Gastrocnemius medialis (tissue), 4 donors: ENCODE data around the gene ADH6. TPM values are rescaled to one million over a fixed set of nuclear protein-coding genes. Genes with fewer than 3 reads are reported as not detected.

ENCODE experiments used
- ATAC-seq, 2 donors: fragments of 150-250 bp; one replicate each; pipeline ENCODE4 v1.9.1; 2016
- DNase-seq, 2 donors: peaks; one replicate each; pipeline ENCODE4 v3.0.0-alpha.2; 2019
- H3K27ac ChIP-seq, 4 donors: fragments of 200-600 bp; sonication (generic); 1 replicate in 1 of 4; 2 replicates in 3 of 4; pipeline ENCODE4 v1.5.1; 2016 to 2018; ENCODE audit warnings: mild to moderate bottlenecking in 2 of 4, moderate library complexity in 1 of 4
- H3K27me3 ChIP-seq, 3 donors: fragments of 200-600 bp; sonication (generic) in 2 of 3; 1 replicate in 1 of 3; 2 replicates in 2 of 3; pipeline versions ENCODE4 v1.5.1 to v1.6.0; 2016 to 2019; ENCODE audit warnings: mild to moderate bottlenecking in 1 of 3, moderate library complexity in 1 of 3
- H3K36me3 ChIP-seq, 2 donors: fragments of 200-600 bp; sonication (generic) in 1 of 2; one replicate each; pipeline ENCODE4 v1.5.1; 2017 to 2018
- H3K4me1 ChIP-seq, 2 donors: fragments of 200-600 bp; sonication (generic) in 1 of 2; one replicate each; pipeline ENCODE4 v1.5.1; 2016 to 2017; ENCODE audit warnings: mild to moderate bottlenecking in 2 of 2
- H3K4me3 ChIP-seq, 4 donors: fragments of 200-600 bp; sonication (generic) in 3 of 4; 1 replicate in 1 of 4; 2 replicates in 3 of 4; pipeline ENCODE4 v1.5.1; 2016 to 2019; ENCODE audit warnings: mild to moderate bottlenecking in 2 of 4
- H3K9me3 ChIP-seq, 3 donors: fragments of 200-600 bp; sonication (generic) in 2 of 3; 1 replicate in 1 of 3; 2 replicates in 2 of 3; pipeline ENCODE4 v1.5.1; 2016 to 2019
- CTCF ChIP-seq, 5 experiments: fragments of 450-650 bp in 3 of 5; fragments of 200-600 bp in 2 of 5; sonication (generic) in 2 of 5; IDR thresholded peaks in 4 of 5; conservative IDR thresholded peaks in 1 of 5; 1 replicate in 4 of 5; 2 replicates in 1 of 5; pipeline ENCODE4 v1.5.1; 2016 to 2019; ENCODE audit warnings: antibody characterized with exemption in 5 of 5, mild to moderate bottlenecking in 3 of 5, moderate library complexity in 3 of 5
- POLR2A ChIP-seq, 2 donors: fragments of 450-650 bp; IDR thresholded peaks; one replicate each; pipeline ENCODE4 v1.6.1; 2017; ENCODE audit warnings: antibody characterized with exemption in 2 of 2, mild to moderate bottlenecking in 2 of 2, moderate library complexity in 2 of 2
- in situ Hi-C, 4 donors: fragments of 200-750 bp; cut with MboI; loops; one replicate each; pipeline versions ENCODE4 v1.15.0 to v1.8.0; 2017; ENCODE audit warnings: low sequenced_read_pairs in 4 of 4
- intact Hi-C: fragments of 100-400 bp; cut with DNase I; formaldehyde crosslinking; loops from one replicate; pipeline ENCODE4 v1.15.1; 2023; ENCODE audit warnings: low total_unique reads
- total RNA-seq, 4 donors: library from RNA; depleted of rRNA; stranded (reverse); fragments of >200 nt; gene quantifications; one replicate each; pipeline versions ENCODE4 v1.1.0 to v1.2.3, GENCODE V29; 2016

Gene ADH6
- total RNA-seq, 4 donors from 2014 or later: 0.16 to 0.49 TPM; not detected in 2

- H3K27ac ChIP-seq: no peak overlapping the region
- H3K4me1 ChIP-seq: no peaks in the 10 kb centered on the region
- no peak overlapping the region for H3K4me3 ChIP-seq
- in situ Hi-C loops (loop anchor here in 1 of 4 donors (10.0 kb wide), 1 partner anchor 197 kb away; no protein-coding TSS in a partner anchor), intact Hi-C loops (no loop called here)
- no peaks in the 10 kb centered on the region for H3K27me3 ChIP-seq
- no peak for DNase-seq
- no peaks in the 10 kb centered on the region for H3K36me3 ChIP-seq
- ATAC-seq: no peak
- TF ChIP-seq POLR2A (IDR thresholded peaks at IDR 0.05): no peak
- TF ChIP-seq CTCF (IDR thresholded peaks at IDR 0.05 in 4 of 5, conservative IDR thresholded peaks at IDR 0.05 in 1 of 5): no peak
- H3K9me3 ChIP-seq: no peaks in the 10 kb centered on the region
Observed at GRCh38 chr4:99207911-99208718, 10.9 kb downstream of the ADH6 start.

GRCh38 chr4:99207069-99207743 is 11.8 kb downstream of the ADH6 start:
- Histone ChIP-seq H3K27me3 (no peaks in the 10 kb centered on the region), H3K4me3 (no peak overlapping the region), H3K36me3 (no peaks in the 10 kb centered on the region), H3K4me1 (no peaks in the 10 kb centered on the region), H3K27ac (no peak overlapping the region), H3K9me3 (no peaks in the 10 kb centered on the region)
- DNase-seq (no peak), ATAC-seq (no peak)
- intact Hi-C loops (no loop called here), in situ Hi-C loops (loop anchor here in 1 of 4 donors (10.0 kb wide), 1 partner anchor 198 kb away; no protein-coding TSS in a partner anchor)
- TF ChIP-seq CTCF (IDR thresholded peaks at IDR 0.05 in 4 of 5, conservative IDR thresholded peaks at IDR 0.05 in 1 of 5): no peak
- TF ChIP-seq POLR2A (IDR thresholded peaks at IDR 0.05): no peak

GRCh38 chr4:99205153-99205979 is 13.7 kb downstream of the ADH6 start:
- peak; percentile 77 to 84 for ATAC-seq
- intact Hi-C loops: no loop called here
- Histone ChIP-seq H3K27me3 (no peaks in the 10 kb centered on the region), H3K4me3 (no peak overlapping the region), H3K27ac (no peak overlapping the region), H3K36me3 (no peaks in the 10 kb centered on the region), H3K9me3 (no peaks in the 10 kb centered on the region), H3K4me1 (no peaks in the 10 kb centered on the region)
- DNase-seq: peak; percentile 10 to 49
- in situ Hi-C loops: loop anchor here in 1 of 4 donors (10.0 kb wide), 1 partner anchor 199 kb away; no protein-coding TSS in a partner anchor
- TF ChIP-seq POLR2A (IDR thresholded peaks at IDR 0.05) (no peak), CTCF (IDR thresholded peaks at IDR 0.05 in 4 of 5, conservative IDR thresholded peaks at IDR 0.05 in 1 of 5) (no peak)

- Histone ChIP-seq H3K36me3 (no peaks in the 10 kb centered on the region), H3K4me3 (no peak overlapping the region), H3K4me1 (no peaks in the 10 kb centered on the region), H3K27me3 (no peaks in the 10 kb centered on the region), H3K9me3 (no peaks in the 10 kb centered on the region), H3K27ac (peak overlapping the region; percentile 17 to 67 (median 44))
- in situ Hi-C loops: loop anchor here in 1 of 4 donors (10.0 kb wide), 1 partner anchor 202 kb away; no protein-coding TSS in a partner anchor
- DNase-seq (peak; percentile 6 to 38), ATAC-seq (peak; percentile 71 to 79)
- intact Hi-C loops: loop anchor here (2.0 to 5.0 kb wide), 2 partner anchors 120 to 202 kb away; partner anchors contain the start of gene ADH1B
- no peak for TF ChIP-seq POLR2A (IDR thresholded peaks at IDR 0.05)
- TF ChIP-seq CTCF (IDR thresholded peaks at IDR 0.05 in 4 of 5, conservative IDR thresholded peaks at IDR 0.05 in 1 of 5): no peak
Observed at GRCh38 chr4:99202536-99202935, 16.5 kb downstream of the ADH6 start.
